Measurements from ENCODE around the gene VANGL1.

VANGL1 gene

GRCh38 chr1:115726161-115726560 is 84.4 kb downstream of the VANGL1 start:
- Histone ChIP-seq H3K9ac (no peak overlapping the region), H4K20me1 (no peaks in the 10 kb centered on the region), H3K27me3 (no peaks in the 10 kb centered on the region), H3K9me3 (replicated peaks in 1 of 11) (no peaks in the 10 kb centered on the region), H3K4me2 (0 out of 22 replicates have a peak overlapping the region, but pooled peaks of 1 of the 11 experiments have one; percentile 12), H3K4me3 (no peak overlapping the region), H3K4me1 (peaks cover 15 to 54% (median 34%) of the 10 kb centered on the region in 10 experiments), H3K36me3 (no peaks in the 10 kb centered on the region), H3K27ac (no peak overlapping the region)
- TF ChIP-seq Cebpa-rat (IDR thresholded peaks at IDR 0.05), result no peak

- Histone ChIP-seq H3K4me1 (peaks cover 15 to 58% (median 36%) of the 10 kb centered on the region in 10 experiments), H3K36me3 (no peaks in the 10 kb centered on the region), H4K20me1 (no peaks in the 10 kb centered on the region), H3K9me3 (replicated peaks in 1 of 11) (no peaks in the 10 kb centered on the region), H3K9ac (no peak overlapping the region), H3K27ac (no peak overlapping the region), H3K4me2 (no peak overlapping the region), H3K4me3 (no peak overlapping the region), H3K27me3 (no peaks in the 10 kb centered on the region)
- TF ChIP-seq Cebpa-rat (IDR thresholded peaks at IDR 0.05), result no peak
Measured at GRCh38 chr1:115726570-115726969, 84.8 kb downstream of the VANGL1 start.

- no peaks in the 10 kb centered on the region for H4K20me1 ChIP-seq
- H3K9ac ChIP-seq, result peak overlapping the region in 2 of 11 experiments; percentile 25 to 36; a peak in 3 of 22 replicates
- H3K27ac ChIP-seq, result peak overlapping the region in 8 of 11 experiments; percentile 16 to 72 (median 56); a peak in 15 of 22 replicates
- H3K36me3 ChIP-seq, result no peaks in the 10 kb centered on the region
- peaks cover 15 to 70% (median 43%) of the 10 kb centered on the region in 10 experiments for H3K4me1 ChIP-seq
- H3K4me3 ChIP-seq, result no peak overlapping the region
- no peaks in the 10 kb centered on the region for H3K9me3 ChIP-seq (replicated peaks in 1 of 11)
- TF ChIP-seq Cebpa-rat (IDR thresholded peaks at IDR 0.05), result peak in 10 of 11 experiments; percentile 39 to 76 (median 62); a peak in 12 of 22 replicates
- peak overlapping the region in 6 of 11 experiments; percentile 23 to 71 (median 56); a peak in 12 of 22 replicates for H3K4me2 ChIP-seq
- H3K27me3 ChIP-seq, result no peaks in the 10 kb centered on the region
Measured at GRCh38 chr1:115727706-115728249, 86.0 kb downstream of the VANGL1 start.

GRCh38 chr1:115728341-115728740 is 86.6 kb downstream of the VANGL1 start:
- Histone ChIP-seq H3K9ac (0 out of 22 replicates have a peak overlapping the region, but pooled peaks of 1 of the 11 experiments have one; percentile 0), H4K20me1 (no peaks in the 10 kb centered on the region), H3K9me3 (replicated peaks in 1 of 11) (no peaks in the 10 kb centered on the region), H3K4me3 (no peak overlapping the region), H3K27me3 (no peaks in the 10 kb centered on the region), H3K27ac (peak overlapping the region in 7 of 11 experiments; percentile 18 to 72 (median 30); a peak in 11 of 22 replicates), H3K36me3 (no peaks in the 10 kb centered on the region), H3K4me1 (peaks cover 15 to 74% (median 43%) of the 10 kb centered on the region in 10 experiments), H3K4me2 (peak overlapping the region in 5 of 11 experiments; percentile 43 to 71 (median 58); a peak in 8 of 22 replicates)
- TF ChIP-seq Cebpa-rat (IDR thresholded peaks at IDR 0.05), result no peak

- Histone ChIP-seq H3K4me3 (no peak overlapping the region; a peak in 1 of 20 replicates), H4K20me1 (no peaks in the 10 kb centered on the region), H3K9ac (no peak overlapping the region), H3K9me3 (replicated peaks in 1 of 11) (no peaks in the 10 kb centered on the region), H3K27me3 (no peaks in the 10 kb centered on the region), H3K27ac (peak overlapping the region in 5 of 11 experiments; percentile 4 to 72 (median 32); a peak in 6 of 22 replicates), H3K4me2 (peak overlapping the region; percentile 47 to 77 (median 58)), H3K36me3 (no peaks in the 10 kb centered on the region), H3K4me1 (peaks cover 15 to 74% (median 43%) of the 10 kb centered on the region in 10 experiments)
- no peak for TF ChIP-seq Cebpa-rat (IDR thresholded peaks at IDR 0.05)
Measured at GRCh38 chr1:115729756-115730155, 88.0 kb downstream of the VANGL1 start.

GRCh38 chr1:115732316-115732715 is 90.5 kb downstream of the VANGL1 start:
- no peaks in the 10 kb centered on the region for H3K9me3 ChIP-seq (replicated peaks in 1 of 11)
- no peaks in the 10 kb centered on the region for H4K20me1 ChIP-seq
- no peak overlapping the region for H3K4me3 ChIP-seq
- TF ChIP-seq Cebpa-rat (IDR thresholded peaks at IDR 0.05), result no peak
- no peak overlapping the region for H3K27ac ChIP-seq
- H3K4me2 ChIP-seq, result peak overlapping the region in 7 of 11 experiments; percentile 9 to 77 (median 50); a peak in 12 of 22 replicates
- H3K9ac ChIP-seq, result no peak overlapping the region
- no peaks in the 10 kb centered on the region for H3K27me3 ChIP-seq
- no peaks in the 10 kb centered on the region for H3K36me3 ChIP-seq
- H3K4me1 ChIP-seq, result peaks cover 15 to 59% (median 42%) of the 10 kb centered on the region in 10 experiments

GRCh38 chr1:115740811-115741210 is 99.0 kb downstream of the VANGL1 start:
- Histone ChIP-seq H4K20me1 (no peaks in the 10 kb centered on the region), H3K4me1 (peaks cover 0 to 12% (median 8%) of the 10 kb centered on the region in 10 experiments; a peak in 13 of 20 replicates)

GRCh38 chr1:115744646-115745275 is 103.0 kb downstream of the VANGL1 start:
- H3K36me3 ChIP-seq, result no peaks in the 10 kb centered on the region
- H3K4me1 ChIP-seq, result no peaks in the 10 kb centered on the region
- 0 out of 22 replicates have a peak, but pooled peaks cover 0 to 4% (median 0%) of the 10 kb centered on the region in 11 experiments for H3K9me3 ChIP-seq (replicated peaks in 1 of 11)
- H4K20me1 ChIP-seq, result no peaks in the 10 kb centered on the region
- no peak overlapping the region for H3K27ac ChIP-seq
- no peak overlapping the region for H3K9ac ChIP-seq
- H3K27me3 ChIP-seq, result no peaks in the 10 kb centered on the region
- TF ChIP-seq Cebpa-rat (IDR thresholded peaks at IDR 0.05), result no peak
- no peak overlapping the region for H3K4me2 ChIP-seq
- H3K4me3 ChIP-seq, result no peak overlapping the region

More at GRCh38 chr1:115740811-115741210, 99.0 kb downstream of the VANGL1 start:
- Histone ChIP-seq H3K27me3 (no peaks in the 10 kb centered on the region), H3K9me3 (replicated peaks in 1 of 11) (no peaks in the 10 kb centered on the region), H3K36me3 (no peaks in the 10 kb centered on the region), H3K27ac (no peak overlapping the region), H3K4me2 (no peak overlapping the region), H3K4me3 (no peak overlapping the region), H3K9ac (no peak overlapping the region)
- TF ChIP-seq Cebpa-rat (IDR thresholded peaks at IDR 0.05), result no peak

GRCh38 chr1:115746021-115746690 is 104.4 kb downstream of the VANGL1 start:
- Histone ChIP-seq H3K4me2 (no peak overlapping the region), H3K27me3 (no peaks in the 10 kb centered on the region), H3K9ac (no peak overlapping the region), H3K4me1 (no peaks in the 10 kb centered on the region), H3K4me3 (no peak overlapping the region), H3K36me3 (no peaks in the 10 kb centered on the region), H4K20me1 (no peaks in the 10 kb centered on the region), H3K27ac (no peak overlapping the region), H3K9me3 (replicated peaks in 1 of 11) (0 out of 22 replicates have a peak, but pooled peaks cover 0 to 6% (median 0%) of the 10 kb centered on the region in 11 experiments)
- TF ChIP-seq Cebpa-rat (IDR thresholded peaks at IDR 0.05), result no peak

All from BLaER1 treated with 17β-estradiol and CSF1 and Interleukin-3, amounts not matched to agents 10 nM and 100 nM (cell line).